Measurements from ENCODE around the gene HOPX. TPM values are rescaled to one million over a fixed set of nuclear protein-coding genes. Genes with fewer than 3 reads are reported as not detected.

Gene HOPX
- total RNA-seq, 1 experiment from 2014 or later, result not detected

- Histone ChIP-seq H4K20me1 (ENCODE audit: control insufficient read depth, insufficient read depth, insufficient read length) (no peaks in the 10 kb centered on the region), H2BK120ac (ENCODE audit: low read depth, low read length, poor library complexity, severe bottlenecking) (no peak overlapping the region), H4K8ac (replicated peaks; ENCODE audit: insufficient read length, low read depth, low read length) (no peak overlapping the region), H2BK15ac (ENCODE audit: low read depth, low read length) (no peak overlapping the region), H3K4ac (ENCODE audit: low read depth, low read length) (no peak overlapping the region), H3K14ac (ENCODE audit: insufficient read depth, low read length) (no peak overlapping the region), H3K23ac (ENCODE audit: insufficient read length, low read depth, low read length) (no peak overlapping the region), H3K27ac (ENCODE audit: insufficient read length, low read depth, low read length) (no peak overlapping the region), H4K5ac (ENCODE audit: insufficient read length, low read depth, low read length) (no peak overlapping the region), H3T11ph (ENCODE audit: low read length) (no peak overlapping the region), H3K56ac (ENCODE audit: insufficient read length, low read depth, low read length) (no peak overlapping the region), H2BK12ac (ENCODE audit: insufficient read length, low read depth, low read length) (no peak overlapping the region), H2BK5ac (ENCODE audit: insufficient read length, low read length) (no peak overlapping the region), H3K9ac (ENCODE audit: extremely low read depth, insufficient read length, low read length) (no peak overlapping the region), H3K9me3 (ENCODE audit: control insufficient read depth, low read depth, low read length) (no peaks in the 10 kb centered on the region), H3K79me1 (ENCODE audit: insufficient read depth, low read depth, low read length, poor library complexity, severe bottlenecking) (no peaks in the 10 kb centered on the region), H3K27me3 (ENCODE audit: insufficient read depth, low read length) (no peaks in the 10 kb centered on the region; the same call in 1 of the 2 replicates), H2BK20ac (ENCODE audit: low read depth, low read length, poor library complexity, severe bottlenecking) (no peak overlapping the region), H3K23me2 (ENCODE audit: insufficient read length, low read depth, low read length, poor library complexity, severe bottlenecking) (no peaks in the 10 kb centered on the region), H2AFZ (ENCODE audit: low read length) (no peak overlapping the region), H3K4me1 (ENCODE audit: insufficient read depth, low read length) (no peaks in the 10 kb centered on the region), H3K79me2 (ENCODE audit: insufficient read depth, low read length) (no peaks in the 10 kb centered on the region), H2AK5ac (ENCODE audit: insufficient read length, low read length) (no peak overlapping the region), H4K91ac (ENCODE audit: insufficient read length, low read depth, low read length) (no peak overlapping the region), H3K4me2 (ENCODE audit: insufficient read depth, insufficient read length, low read length) (no peak overlapping the region), H3K18ac (ENCODE audit: insufficient read length, low read depth, low read length) (no peak overlapping the region)
- H3K36me3 Mint-ChIP-seq (ENCODE audit: insufficient read depth in 1 of 3, low read depth in 3 of 3), result peaks cover 0 to 5% (median 0%) of the 10 kb centered on the region in 3 experiments; a peak in 2 of 7 replicates
- TF ChIP-seq CTCF (conservative IDR thresholded peaks at IDR 0.05), result no peak
- H3K4me1 Mint-ChIP-seq, result peaks cover 0 to 4% of the 10 kb centered on the region in 2 experiments; a peak in 2 of 4 replicates
- DNase-seq, result no peak
- peaks cover 0 to 2% of the 10 kb centered on the region in 2 experiments; a peak in 2 of 5 replicates for H3K9me3 Mint-ChIP-seq
- no peak overlapping the region for H3K4me3 Mint-ChIP-seq
- peaks cover 26% of the 10 kb centered on the region for H3K27me3 Mint-ChIP-seq (ENCODE audit: low read depth)
- no peak overlapping the region for H3K27ac Mint-ChIP-seq
These were observed 43.3 kb downstream of the HOPX start for GRCh38 chr4:56637791-56638190.
